ENCODE data around the gene RABGAP1L. TPM values are rescaled to one million over a fixed set of nuclear protein-coding genes. Genes with fewer than 3 reads are reported as not detected.
"Not testable (repeated sequence)": the region's sequence is repeated elsewhere in the genome, so short reads cannot be mapped to it uniquely, and the experiment has no call there.

The RABGAP1L gene
- total RNA-seq, 4 donors from 2014 or later: 48.2 to 102 (median 59.1) TPM

- no peaks in the 10 kb centered on the region for H3K27me3 ChIP-seq
- H3K36me3 ChIP-seq: no peaks in the 10 kb centered on the region
- H3K27ac ChIP-seq: no peak overlapping the region
- no peaks in the 10 kb centered on the region for H3K9me3 ChIP-seq
- DNase-seq (ENCODE audit: low spot score in 2 of 2): no peak
- H3K4me1 ChIP-seq: no peaks in the 10 kb centered on the region
- TF ChIP-seq CTCF (IDR thresholded peaks at IDR 0.05): no peak
- TF ChIP-seq POLR2AphosphoS5 (IDR thresholded peaks at IDR 0.05): no peak
- TF ChIP-seq POLR2A (IDR thresholded peaks at IDR 0.05): no peak
- no peak overlapping the region for H3K4me3 ChIP-seq
Measured at GRCh38 chr1:174642393-174642792, 483.1 kb downstream of the RABGAP1L start.

DNA sequence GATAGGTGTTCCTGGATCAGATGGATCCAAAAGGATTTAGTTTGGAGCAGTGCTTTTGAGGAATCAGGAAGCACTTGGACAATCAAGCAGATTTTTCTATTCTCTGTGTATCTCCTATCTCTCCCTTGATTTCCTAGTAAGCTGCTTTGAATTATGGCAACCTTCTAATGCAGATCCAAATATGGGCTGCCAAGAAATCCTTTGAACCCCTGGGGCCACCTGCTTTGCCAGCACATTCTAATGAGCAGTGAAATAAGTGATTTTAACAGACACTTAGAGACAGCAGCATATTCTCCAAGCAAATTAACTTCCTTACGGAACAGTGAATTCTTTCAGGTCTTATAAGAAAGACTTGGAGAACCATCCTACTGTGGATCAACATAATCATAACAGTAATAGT is 483.9 kb downstream of the RABGAP1L start:
- H3K36me3 ChIP-seq: no peaks in the 10 kb centered on the region
- WGBS: 65% methylated on average over 1 of the region's 1 CpG
- H3K27me3 ChIP-seq: no peaks in the 10 kb centered on the region
- no peak for DNase-seq (ENCODE audit: low spot score in 2 of 2)
- H3K9me3 ChIP-seq: no peaks in the 10 kb centered on the region
- no peak overlapping the region for H3K27ac ChIP-seq
- TF ChIP-seq CTCF (IDR thresholded peaks at IDR 0.05) (no peak), POLR2A (IDR thresholded peaks at IDR 0.05) (no peak), EP300 (IDR thresholded peaks at IDR 0.05) (no peak), POLR2AphosphoS5 (IDR thresholded peaks at IDR 0.05) (no peak)
- no peaks in the 10 kb centered on the region for H3K4me1 ChIP-seq
- no peak overlapping the region for H3K4me3 ChIP-seq

DNA sequence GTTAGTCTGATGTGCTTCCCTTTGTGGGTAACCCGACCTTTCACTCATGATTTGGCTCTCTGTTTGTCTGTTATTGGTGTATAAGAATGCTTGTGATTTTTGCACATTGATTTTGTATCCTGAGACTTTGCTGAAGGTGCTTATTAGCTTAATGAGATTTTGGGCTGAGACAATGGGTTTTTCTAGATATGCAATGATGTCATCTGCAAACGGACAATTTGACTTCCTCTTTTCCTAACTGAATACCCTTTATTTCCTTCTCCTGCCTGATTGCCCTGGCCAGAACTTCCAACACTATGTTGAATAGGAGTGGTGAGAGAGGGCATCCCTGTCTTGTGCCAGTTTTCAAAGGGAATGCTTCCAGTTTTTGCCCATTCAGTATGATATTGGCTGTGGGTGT is 490.3 kb downstream of the RABGAP1L start:
- H3K36me3 ChIP-seq; H3K27ac ChIP-seq; H3K4me3 ChIP-seq; H3K9me3 ChIP-seq; H3K4me1 ChIP-seq; DNase-seq (ENCODE audit: low spot score in 2 of 2); H3K27me3 ChIP-seq: not testable (repeated sequence)
- WGBS: 83% methylated on average over 2 of the region's 2 CpGs

- DNase-seq (ENCODE audit: low spot score in 2 of 2): no peak
- TF ChIP-seq EP300 (IDR thresholded peaks at IDR 0.05): no peak
- no peak for TF ChIP-seq POLR2A (IDR thresholded peaks at IDR 0.05)
- no peak for TF ChIP-seq POLR2AphosphoS5 (IDR thresholded peaks at IDR 0.05)
- TF ChIP-seq CTCF (IDR thresholded peaks at IDR 0.05): no peak
- no peak overlapping the region for H3K27ac ChIP-seq
- 71% methylated on average over 4 of the region's 8 CpGs for WGBS
- no peak overlapping the region for H3K4me3 ChIP-seq
- no peaks in the 10 kb centered on the region for H3K27me3 ChIP-seq
- no peaks in the 10 kb centered on the region for H3K4me1 ChIP-seq
- H3K36me3 ChIP-seq: no peaks in the 10 kb centered on the region
- H3K9me3 ChIP-seq: no peaks in the 10 kb centered on the region
Measured at GRCh38 chr1:174652569-174653280, 493.4 kb downstream of the RABGAP1L start.

DNA sequence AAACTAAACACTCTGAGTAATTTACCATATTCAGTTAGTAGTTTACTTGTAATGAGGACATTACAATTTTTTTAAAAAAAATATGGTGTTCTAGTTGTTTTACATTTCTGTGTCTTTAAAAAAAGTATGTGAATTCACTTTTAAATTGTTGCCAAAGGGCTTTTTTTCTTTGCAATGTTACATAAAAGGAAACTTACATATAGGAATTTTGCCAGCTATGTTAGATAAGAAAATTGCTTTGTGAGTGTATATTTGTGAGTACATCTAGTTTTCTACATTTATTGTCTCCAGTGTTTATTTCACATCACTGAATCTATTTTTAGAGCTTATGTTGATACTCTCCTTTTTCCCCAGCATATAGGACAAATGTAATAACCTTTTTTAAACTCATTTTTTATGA is 495.2 kb downstream of the RABGAP1L start:
- no peak for DNase-seq (ENCODE audit: low spot score in 2 of 2)
- Histone ChIP-seq H3K4me1 (no peaks in the 10 kb centered on the region), H3K36me3 (no peaks in the 10 kb centered on the region), H3K27ac (no peak overlapping the region), H3K4me3 (no peak overlapping the region), H3K27me3 (no peaks in the 10 kb centered on the region), H3K9me3 (no peaks in the 10 kb centered on the region)
- TF ChIP-seq CTCF (IDR thresholded peaks at IDR 0.05) (no peak), EP300 (IDR thresholded peaks at IDR 0.05) (no peak), POLR2A (IDR thresholded peaks at IDR 0.05) (no peak), POLR2AphosphoS5 (IDR thresholded peaks at IDR 0.05) (no peak)
